Peyer's patch (tissue), 4 donors: ENCODE results near the gene RAD51AP2. TPM values are rescaled to one million over a fixed set of nuclear protein-coding genes. Genes with fewer than 3 reads are reported as not detected.

Source experiments
- DNase-seq, 3 donors: peaks; one replicate each; pipeline ENCODE4 v3.0.0-alpha.2; 2017 to 2019
- H3K27ac ChIP-seq, 4 donors: fragments of 200-600 bp; sonication (generic); one replicate each; pipeline ENCODE4 v1.5.1; 2016 to 2019
- H3K27me3 ChIP-seq, 2 donors: fragments of 200-600 bp; sonication (generic); one replicate each; pipeline ENCODE4 v1.5.1; 2019
- H3K36me3 ChIP-seq, 3 donors: fragments of 200-600 bp; sonication (generic); one replicate each; pipeline ENCODE4 v1.5.1; 2016 to 2019
- H3K4me1 ChIP-seq, 4 donors: fragments of 200-600 bp; sonication (generic); one replicate each; pipeline ENCODE4 v1.5.1; 2016 to 2019
- H3K4me3 ChIP-seq, 4 donors: fragments of 200-600 bp; sonication (generic); 1 replicate in 3 of 4; 2 replicates in 1 of 4; pipeline ENCODE4 v1.5.1; 2016 to 2019; ENCODE audit warnings: mild to moderate bottlenecking in 1 of 4
- H3K9me3 ChIP-seq, 4 donors: fragments of 200-600 bp; sonication (generic); one replicate each; pipeline ENCODE4 v1.5.1; 2016 to 2019; ENCODE audit warnings: mild to moderate bottlenecking in 1 of 4
- POLR2A ChIP-seq, 2 donors: fragments of 450-650 bp; IDR thresholded peaks; one replicate each; pipeline ENCODE4 v1.5.1; 2017; ENCODE audit warnings: antibody characterized with exemption in 2 of 2, mild to moderate bottlenecking in 2 of 2, moderate library complexity in 2 of 2
- total RNA-seq, 4 donors: library from RNA; depleted of rRNA; stranded (reverse); fragments of >200 nt; gene quantifications; one replicate each; pipeline ENCODE4 v1.1.0, GENCODE V29; 2016
- TF ChIP-seq, protein P1 (sequence below), 6 experiments: fragments of 450-650 bp in 4 of 6; fragments of 200-600 bp in 2 of 6; sonication (generic) in 1 of 6; IDR thresholded peaks; one replicate each; pipeline ENCODE4 v1.5.1; 2017 to 2019; ENCODE audit warnings: antibody characterized with exemption in 6 of 6, mild to moderate bottlenecking in 3 of 6, moderate library complexity in 1 of 6

Gene RAD51AP2
- total RNA-seq, 4 donors from 2014 or later, result not detected

DNA sequence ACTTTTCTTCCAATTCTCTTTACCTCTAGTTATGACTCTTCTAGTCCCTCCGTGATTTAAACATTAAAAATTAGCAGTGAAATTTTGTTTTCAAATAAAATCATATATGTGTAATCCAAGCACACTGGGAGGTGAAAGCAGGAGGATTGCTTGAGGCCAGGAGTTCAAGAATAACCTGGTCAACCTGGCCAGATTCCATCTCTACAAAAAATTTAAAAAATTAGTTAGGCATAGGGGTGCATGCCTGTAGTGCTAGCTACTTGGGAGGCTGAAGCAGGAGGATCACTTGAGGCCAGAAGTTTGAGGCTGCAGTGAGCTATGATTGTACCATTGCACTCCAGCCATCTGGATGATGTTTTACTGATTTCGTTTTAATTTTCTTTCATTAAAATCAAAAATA lies 15.3 kb upstream of the RAD51AP2 start:
- no peak for DNase-seq
- no peak for TF ChIP-seq POLR2A (IDR thresholded peaks at IDR 0.05)
- TF ChIP-seq, protein P1, sequence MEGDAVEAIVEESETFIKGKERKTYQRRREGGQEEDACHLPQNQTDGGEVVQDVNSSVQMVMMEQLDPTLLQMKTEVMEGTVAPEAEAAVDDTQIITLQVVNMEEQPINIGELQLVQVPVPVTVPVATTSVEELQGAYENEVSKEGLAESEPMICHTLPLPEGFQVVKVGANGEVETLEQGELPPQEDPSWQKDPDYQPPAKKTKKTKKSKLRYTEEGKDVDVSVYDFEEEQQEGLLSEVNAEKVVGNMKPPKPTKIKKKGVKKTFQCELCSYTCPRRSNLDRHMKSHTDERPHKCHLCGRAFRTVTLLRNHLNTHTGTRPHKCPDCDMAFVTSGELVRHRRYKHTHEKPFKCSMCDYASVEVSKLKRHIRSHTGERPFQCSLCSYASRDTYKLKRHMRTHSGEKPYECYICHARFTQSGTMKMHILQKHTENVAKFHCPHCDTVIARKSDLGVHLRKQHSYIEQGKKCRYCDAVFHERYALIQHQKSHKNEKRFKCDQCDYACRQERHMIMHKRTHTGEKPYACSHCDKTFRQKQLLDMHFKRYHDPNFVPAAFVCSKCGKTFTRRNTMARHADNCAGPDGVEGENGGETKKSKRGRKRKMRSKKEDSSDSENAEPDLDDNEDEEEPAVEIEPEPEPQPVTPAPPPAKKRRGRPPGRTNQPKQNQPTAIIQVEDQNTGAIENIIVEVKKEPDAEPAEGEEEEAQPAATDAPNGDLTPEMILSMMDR (IDR thresholded peaks at IDR 0.05), result no peak
- no peaks in the 10 kb centered on the region for H3K9me3 ChIP-seq
- no peak overlapping the region for H3K4me3 ChIP-seq
- no peaks in the 10 kb centered on the region for H3K36me3 ChIP-seq
- peaks cover 0 to 7% (median under 1%) of the 10 kb centered on the region in 4 donors for H3K4me1 ChIP-seq
- no peak overlapping the region for H3K27ac ChIP-seq
- H3K27me3 ChIP-seq, result no peaks in the 10 kb centered on the region

DNA sequence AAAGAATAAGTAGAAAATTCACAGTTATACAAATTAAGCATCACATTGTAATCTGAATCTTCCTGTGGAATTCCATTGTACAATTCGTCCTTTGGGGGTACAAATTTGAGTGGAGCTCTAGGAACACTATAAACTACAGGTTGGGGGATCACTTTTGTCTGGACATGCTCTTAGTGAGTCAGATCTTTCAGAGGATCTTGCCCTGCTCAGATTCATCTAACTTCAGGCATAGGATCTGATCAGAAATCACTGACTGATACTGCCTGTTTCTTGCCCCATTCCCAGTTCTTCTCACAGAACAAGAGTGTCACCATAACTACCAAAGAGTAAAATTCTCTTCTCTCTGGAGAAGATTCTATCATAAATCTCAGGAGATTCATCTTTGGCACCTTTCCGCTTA lies 11.5 kb upstream of the RAD51AP2 start:
- Histone ChIP-seq H3K4me3 (no peak overlapping the region), H3K27me3 (no peaks in the 10 kb centered on the region), H3K4me1 (no peaks in the 10 kb centered on the region), H3K36me3 (no peaks in the 10 kb centered on the region), H3K27ac (no peak overlapping the region), H3K9me3 (no peaks in the 10 kb centered on the region)
- TF ChIP-seq, protein P1 (IDR thresholded peaks at IDR 0.05), result no peak
- TF ChIP-seq POLR2A (IDR thresholded peaks at IDR 0.05), result no peak
- no peak for DNase-seq

DNA sequence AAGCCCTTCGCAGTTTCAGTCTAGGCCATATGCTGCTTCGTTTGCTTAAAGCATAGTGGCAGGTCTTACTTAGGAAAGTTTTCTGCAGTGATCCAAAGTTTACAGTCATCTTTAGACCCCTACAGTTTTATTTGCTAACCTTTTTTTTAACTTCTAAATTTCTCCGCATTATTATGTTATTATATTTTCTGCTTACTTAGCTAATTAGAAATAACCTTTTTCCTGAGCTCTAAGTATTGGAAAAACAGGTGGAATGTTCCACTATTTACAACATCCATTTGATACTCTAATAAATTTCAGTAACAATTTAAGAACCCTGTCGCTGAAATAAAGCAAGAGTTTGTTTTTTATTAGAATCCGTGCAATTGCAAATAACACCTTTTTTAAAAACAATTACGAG lies 4.1 kb upstream of the RAD51AP2 start:
- DNase-seq, result no peak
- no peaks in the 10 kb centered on the region for H3K36me3 ChIP-seq

DNA sequence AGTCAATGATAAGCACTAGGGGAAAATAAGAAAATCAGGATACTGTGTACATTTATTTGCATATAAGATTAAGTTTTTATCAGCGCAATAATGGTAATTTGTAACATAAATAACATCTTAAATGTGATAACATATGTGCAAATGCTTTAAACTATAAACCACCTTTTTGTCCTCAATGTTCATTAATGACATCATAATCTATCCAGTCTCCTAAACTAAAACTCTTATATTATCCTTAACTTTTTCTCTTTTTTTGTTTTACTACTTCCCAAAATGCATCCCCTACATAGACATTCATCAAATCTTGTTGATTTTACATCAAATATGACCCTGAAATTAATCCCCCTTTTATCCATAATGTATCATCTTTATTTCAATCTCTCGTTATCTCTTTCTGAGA lies 3.4 kb upstream of the RAD51AP2 start:
- Histone ChIP-seq H3K27me3 (no peaks in the 10 kb centered on the region), H3K27ac (no peak overlapping the region), H3K36me3 (no peaks in the 10 kb centered on the region), H3K4me1 (peaks cover 0 to 9% (median 0%) of the 10 kb centered on the region in 4 donors), H3K4me3 (no peak overlapping the region), H3K9me3 (no peaks in the 10 kb centered on the region)
- no peak for DNase-seq
- no peak for TF ChIP-seq POLR2A (IDR thresholded peaks at IDR 0.05)
- TF ChIP-seq, protein P1 (IDR thresholded peaks at IDR 0.05), result no peak

More for the DNA sequence above, 4.1 kb upstream of the RAD51AP2 start:
- Histone ChIP-seq H3K27ac (no peak overlapping the region), H3K27me3 (no peaks in the 10 kb centered on the region), H3K4me1 (peaks cover 0 to 9% (median 0%) of the 10 kb centered on the region in 4 donors), H3K9me3 (no peaks in the 10 kb centered on the region), H3K4me3 (no peak overlapping the region)
- TF ChIP-seq, protein P1 (IDR thresholded peaks at IDR 0.05), result no peak
- TF ChIP-seq POLR2A (IDR thresholded peaks at IDR 0.05), result no peak

DNA sequence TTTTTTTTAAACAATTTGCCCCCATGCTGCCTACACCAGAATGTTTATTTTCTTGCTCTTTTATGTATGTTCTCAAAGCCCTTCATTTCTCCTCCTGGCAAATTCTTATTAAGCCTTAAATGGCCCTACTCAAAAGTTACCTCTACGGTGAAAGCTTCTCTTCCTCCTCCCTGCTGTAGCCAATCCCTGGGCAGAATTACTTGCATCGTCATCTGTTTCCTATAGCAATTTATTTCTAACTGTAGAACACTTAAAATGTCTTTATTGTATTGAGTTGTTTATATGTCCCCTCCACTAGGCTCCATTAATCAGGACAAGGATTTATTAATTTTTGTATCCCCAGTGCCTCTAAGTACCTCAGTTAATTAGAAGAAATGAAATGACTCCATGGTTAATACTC lies 2.5 kb upstream of the RAD51AP2 start:
- DNase-seq, result no peak
- TF ChIP-seq, protein P1 (IDR thresholded peaks at IDR 0.05), result no peak
- TF ChIP-seq POLR2A (IDR thresholded peaks at IDR 0.05), result no peak
- Histone ChIP-seq H3K4me3 (no peak overlapping the region), H3K27ac (no peak overlapping the region), H3K4me1 (peaks cover 0 to 9% (median 0%) of the 10 kb centered on the region in 4 donors), H3K36me3 (no peaks in the 10 kb centered on the region), H3K9me3 (no peaks in the 10 kb centered on the region), H3K27me3 (no peaks in the 10 kb centered on the region)

DNA sequence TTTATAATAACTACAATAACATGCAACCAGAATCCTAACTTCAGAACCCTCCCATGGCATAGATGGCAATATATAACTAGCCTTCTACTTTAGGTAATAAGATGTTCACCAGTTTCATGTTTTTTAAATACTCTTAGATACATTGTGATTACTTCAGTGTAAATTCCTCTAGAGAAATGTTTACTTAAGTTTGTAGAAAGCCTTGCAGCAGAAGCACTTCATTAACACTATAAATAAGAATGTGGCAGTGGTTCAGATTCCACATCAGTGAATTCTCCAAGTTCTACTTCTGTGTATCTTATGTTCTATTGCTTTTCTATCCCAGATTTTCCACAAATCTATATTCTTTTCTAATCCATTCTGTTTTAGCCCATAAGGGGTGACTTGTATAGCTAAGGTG lies 1.2 kb upstream of the RAD51AP2 start:
- H3K9me3 ChIP-seq, result no peaks in the 10 kb centered on the region
- TF ChIP-seq POLR2A (IDR thresholded peaks at IDR 0.05), result no peak
- TF ChIP-seq, protein P1 (IDR thresholded peaks at IDR 0.05), result no peak
- peaks cover 0 to 9% (median 0%) of the 10 kb centered on the region in 4 donors for H3K4me1 ChIP-seq
- DNase-seq, result no peak
- H3K4me3 ChIP-seq, result no peak overlapping the region
- H3K36me3 ChIP-seq, result no peaks in the 10 kb centered on the region
- H3K27ac ChIP-seq, result no peak overlapping the region
- H3K27me3 ChIP-seq, result no peaks in the 10 kb centered on the region
